ENCODE data around the gene SLC25A26.

DNA sequence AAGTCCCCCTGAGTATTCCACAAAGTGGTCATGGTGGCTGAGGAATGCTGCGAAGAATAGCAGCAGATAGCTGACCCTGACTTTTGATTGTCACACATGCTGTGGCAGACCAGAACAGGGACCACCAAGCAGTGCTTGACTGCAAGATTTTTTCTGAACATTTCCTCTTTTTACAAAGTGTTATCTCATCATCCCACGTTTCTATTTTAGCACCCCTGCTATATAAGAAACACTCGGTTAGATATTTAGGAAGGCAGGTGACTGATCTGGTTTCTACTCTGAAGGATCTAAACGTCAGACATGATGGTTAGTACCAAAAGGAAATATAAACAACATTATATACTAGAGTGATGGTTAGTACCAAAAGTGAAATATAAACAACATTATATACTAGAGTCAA, 9.1 kb downstream of the SLC25A26 start:
- TF ChIP-seq, protein P1, sequence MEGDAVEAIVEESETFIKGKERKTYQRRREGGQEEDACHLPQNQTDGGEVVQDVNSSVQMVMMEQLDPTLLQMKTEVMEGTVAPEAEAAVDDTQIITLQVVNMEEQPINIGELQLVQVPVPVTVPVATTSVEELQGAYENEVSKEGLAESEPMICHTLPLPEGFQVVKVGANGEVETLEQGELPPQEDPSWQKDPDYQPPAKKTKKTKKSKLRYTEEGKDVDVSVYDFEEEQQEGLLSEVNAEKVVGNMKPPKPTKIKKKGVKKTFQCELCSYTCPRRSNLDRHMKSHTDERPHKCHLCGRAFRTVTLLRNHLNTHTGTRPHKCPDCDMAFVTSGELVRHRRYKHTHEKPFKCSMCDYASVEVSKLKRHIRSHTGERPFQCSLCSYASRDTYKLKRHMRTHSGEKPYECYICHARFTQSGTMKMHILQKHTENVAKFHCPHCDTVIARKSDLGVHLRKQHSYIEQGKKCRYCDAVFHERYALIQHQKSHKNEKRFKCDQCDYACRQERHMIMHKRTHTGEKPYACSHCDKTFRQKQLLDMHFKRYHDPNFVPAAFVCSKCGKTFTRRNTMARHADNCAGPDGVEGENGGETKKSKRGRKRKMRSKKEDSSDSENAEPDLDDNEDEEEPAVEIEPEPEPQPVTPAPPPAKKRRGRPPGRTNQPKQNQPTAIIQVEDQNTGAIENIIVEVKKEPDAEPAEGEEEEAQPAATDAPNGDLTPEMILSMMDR (IDR thresholded peaks at IDR 0.05) = no peak
- TF ChIP-seq POLR2A (IDR thresholded peaks at IDR 0.05) = no peak

All from tibial nerve (tissue), 3 donors.